Hematopoietic multipotent progenitor cell treated with erythropoietin and hydrocortisone succinate and interleukin-3 and kit ligand, for 15 days (in vitro differentiated cells): Measurements from ENCODE around the gene SYNC.

ENCODE experiments used
- DNase-seq: peaks from one replicate; pipeline ENCODE4 v3.0.0-alpha.2; 2015; ENCODE audit warnings: low spot score

Gene SYNC

DNA sequence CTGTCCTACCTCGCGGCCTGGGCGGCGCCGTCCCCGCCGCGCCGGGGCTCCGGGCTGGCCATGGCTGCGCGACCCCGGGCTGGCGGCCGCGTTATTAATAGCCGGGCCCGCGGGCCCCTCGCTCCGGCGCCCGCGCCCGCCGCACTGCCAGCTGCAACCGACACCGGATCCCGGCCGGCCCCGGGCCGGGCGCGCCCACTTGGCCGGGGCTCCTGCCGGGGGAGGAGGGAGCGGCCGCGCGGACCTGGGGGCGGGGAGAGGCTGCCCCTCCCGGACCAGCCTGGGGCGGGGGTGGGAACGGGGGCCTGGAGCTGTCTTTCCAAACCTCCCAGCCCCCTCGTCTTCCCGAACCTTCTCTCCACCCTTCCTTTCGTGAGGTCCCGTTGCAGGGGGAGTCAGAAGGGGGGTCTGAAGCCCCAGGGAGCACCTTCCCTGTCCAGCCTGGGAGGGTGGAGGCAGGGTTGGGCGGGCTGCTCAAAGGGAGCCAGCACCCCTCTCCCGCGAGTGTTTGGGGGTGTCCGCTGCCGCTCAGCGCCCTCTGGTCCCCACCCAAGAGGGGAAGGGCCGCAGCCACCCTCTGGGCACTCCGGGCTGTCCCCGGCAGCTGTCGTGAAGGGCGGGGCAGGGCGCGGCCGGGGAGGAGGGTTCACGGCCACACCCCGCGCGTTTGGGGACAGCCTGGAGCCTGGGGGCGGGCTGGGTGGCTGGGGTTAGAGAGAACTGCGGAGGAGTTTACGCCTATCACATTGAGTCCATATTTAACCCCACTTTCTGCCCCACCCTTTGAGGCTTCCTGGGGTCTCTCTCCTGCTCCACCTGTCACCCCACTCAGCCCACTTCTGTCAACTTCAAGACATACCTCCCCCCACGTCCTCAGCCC is at the start of gene SYNC:
Gene SYNC (minus strand): TSS at position 172 of the 880 bp plus-strand sequence. CDS start 110 bp downstream, at position 62.
- DNase-seq, result peak; percentile 65

DNA sequence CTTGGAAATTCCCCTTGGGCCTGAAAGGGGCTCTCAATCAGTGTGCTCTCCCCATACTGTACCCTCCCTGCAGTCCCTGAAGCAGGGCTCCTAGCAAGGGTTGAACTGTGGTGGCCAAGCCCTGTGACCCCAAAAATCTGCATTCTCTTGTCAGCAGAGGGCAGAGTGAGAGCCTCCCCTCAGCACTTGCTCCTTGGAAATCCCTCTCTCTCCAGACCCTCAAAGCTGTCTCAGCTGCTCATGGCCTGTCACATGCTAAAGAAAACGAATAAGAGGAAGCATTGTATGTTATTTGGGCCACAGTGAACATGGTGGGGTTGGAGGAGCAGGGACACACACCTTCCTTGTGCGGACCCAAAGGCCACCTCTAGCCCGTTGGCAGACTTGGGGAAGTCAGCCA is 47.2 kb upstream of the SYNC start:
- DNase-seq, result no peak

DNA sequence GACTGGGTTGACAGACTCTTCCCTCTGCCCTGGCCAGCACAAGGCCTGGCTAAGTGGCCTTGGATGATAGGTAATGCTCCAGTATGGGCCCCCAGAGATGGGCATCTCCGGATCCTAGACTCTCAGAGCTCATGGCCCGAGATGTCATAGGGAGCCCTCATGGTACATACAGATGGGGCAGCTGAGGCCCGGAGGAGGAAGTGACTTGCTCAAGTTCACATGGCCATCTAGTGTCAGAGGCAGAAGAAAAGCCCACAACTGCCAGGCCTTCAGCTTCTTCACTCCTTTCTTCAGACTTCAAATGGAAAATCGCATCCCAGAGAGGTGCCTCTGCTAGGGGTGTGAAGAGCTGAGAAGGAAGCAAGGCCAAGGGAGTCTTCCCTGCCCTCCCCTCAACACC is 46.8 kb upstream of the SYNC start:
- no peak for DNase-seq

DNA sequence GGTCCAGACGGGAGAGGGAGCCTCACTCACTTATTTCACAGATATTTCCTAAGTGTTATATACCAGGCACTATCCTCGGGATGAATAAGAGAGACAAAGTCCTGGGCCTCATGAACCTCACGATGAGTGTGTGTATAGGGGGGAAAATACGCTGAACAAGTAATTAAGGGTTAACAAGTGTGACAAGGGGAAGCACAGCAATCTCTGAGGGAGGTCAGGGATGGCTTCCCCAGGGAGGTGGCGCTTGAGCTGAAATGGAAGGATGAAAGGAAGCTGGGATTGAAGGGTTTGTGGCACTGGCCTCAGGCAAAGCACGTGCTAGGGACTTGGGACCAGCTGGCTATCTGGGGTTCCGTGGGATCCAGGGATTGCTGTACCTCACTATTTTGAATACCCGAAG is 46.4 kb upstream of the SYNC start:
- DNase-seq, result no peak

DNA sequence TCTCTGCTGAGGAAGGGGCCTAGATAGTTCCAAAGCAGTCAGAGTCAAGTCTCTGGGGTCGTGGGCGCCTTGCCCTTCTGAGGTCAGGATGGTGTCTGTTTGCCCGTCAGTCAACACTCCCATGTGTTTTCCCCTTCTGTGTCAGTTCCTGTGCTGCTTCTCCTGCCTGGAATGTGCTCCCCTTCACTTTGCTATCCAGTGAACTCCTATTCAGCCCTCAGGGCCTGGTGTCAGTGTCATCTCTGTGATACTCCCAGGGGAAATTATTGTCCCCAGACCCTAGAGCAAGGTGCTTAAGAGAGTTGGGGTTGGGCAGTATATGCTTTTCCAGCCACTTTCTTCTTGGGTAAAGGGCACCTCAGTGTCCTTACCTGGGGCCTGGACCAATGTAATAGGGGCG is 45.8 kb upstream of the SYNC start:
- peak; percentile 1 for DNase-seq

DNA sequence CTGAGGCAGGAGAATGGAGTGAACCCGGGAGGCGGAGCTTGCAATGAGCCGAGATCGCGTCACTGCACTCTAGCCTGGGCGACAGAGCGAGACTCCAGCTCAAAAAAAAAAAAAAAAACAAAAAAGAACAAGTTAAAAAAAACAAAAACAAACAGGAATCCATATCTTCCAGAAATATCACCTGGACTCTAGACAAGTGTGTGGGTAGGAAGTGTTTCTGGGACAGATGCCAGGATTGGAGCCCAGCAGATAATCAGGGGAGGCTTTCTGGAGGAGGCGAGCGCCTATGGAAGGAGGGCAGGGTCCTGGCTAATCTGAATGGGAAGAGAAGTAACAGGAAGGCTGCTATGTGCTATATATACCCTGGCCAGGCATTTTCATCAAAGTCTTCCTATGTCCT is 43.6 kb upstream of the SYNC start:
- DNase-seq, result no peak

DNA sequence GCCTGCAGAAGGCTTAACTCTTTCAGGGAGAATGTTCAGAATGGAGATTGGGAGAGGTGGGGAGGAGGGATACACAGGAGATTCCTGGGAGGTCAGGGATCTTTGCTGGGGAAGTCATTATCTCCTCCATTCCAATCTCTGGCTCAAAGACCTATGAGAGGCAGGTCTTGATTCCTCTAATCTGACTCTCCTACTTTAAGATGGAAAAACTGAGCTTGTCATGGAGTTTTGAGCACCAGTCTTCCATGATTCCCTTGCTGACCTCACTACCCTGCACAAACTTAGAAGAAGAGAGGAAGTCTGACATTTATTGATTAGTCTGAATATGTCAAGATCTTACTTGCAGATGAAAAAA is 41.5 kb upstream of the SYNC start:
- no peak for DNase-seq

DNA sequence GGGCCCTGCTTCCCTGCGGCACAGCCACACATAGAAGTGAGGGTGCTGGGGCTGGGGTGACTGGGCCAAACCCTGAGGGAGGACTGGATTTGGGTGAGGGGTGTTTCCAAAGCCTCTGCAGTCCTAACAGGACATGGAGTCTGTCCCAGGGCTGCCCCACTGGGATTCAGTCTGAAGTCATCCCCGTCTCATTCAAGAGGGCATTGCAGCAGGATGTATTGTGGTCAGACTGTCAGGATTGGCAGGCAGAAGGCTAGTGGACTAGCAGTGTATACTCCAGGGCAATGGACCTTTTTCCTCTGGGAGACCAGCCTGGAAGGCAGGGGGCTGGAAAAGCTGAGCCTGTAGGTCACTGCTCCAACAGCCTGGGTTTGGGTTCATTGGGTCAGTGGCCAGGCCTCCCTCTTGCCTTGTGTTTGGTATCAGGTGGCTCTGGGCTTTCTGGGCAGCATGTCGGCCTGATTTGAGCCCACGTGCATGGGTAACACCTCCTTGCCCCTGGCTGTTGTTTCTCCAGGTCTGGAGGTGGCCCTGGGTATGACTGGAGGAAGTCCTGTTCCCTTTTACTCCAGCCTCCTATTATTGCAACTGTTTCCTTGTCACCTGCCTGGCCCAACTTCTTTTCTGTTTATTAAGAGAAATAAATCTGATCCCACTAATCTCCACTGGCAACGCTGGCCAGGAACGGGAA is 41.0 kb upstream of the SYNC start:
- DNase-seq, result no peak

DNA sequence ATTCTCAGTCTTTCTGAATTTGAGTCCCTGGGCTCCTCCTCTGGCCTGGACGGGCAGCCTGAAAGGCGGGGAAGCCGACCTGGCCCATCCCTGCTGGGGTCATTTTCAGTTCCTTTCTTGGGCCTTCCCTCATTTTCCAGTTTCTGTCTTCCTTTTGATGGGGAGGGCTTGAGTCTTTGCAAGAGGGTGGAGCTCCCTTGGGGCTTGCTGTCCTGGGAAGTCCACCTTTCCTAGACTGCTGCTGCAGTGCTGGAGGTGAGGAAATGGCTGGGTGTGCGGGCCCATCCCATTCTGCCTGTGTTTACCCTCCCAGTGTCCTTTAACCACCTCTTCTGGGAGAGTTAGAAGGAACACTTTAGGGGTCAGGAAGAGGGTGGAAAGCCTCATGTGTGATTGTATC is 40.4 kb upstream of the SYNC start:
- DNase-seq, result no peak

DNA sequence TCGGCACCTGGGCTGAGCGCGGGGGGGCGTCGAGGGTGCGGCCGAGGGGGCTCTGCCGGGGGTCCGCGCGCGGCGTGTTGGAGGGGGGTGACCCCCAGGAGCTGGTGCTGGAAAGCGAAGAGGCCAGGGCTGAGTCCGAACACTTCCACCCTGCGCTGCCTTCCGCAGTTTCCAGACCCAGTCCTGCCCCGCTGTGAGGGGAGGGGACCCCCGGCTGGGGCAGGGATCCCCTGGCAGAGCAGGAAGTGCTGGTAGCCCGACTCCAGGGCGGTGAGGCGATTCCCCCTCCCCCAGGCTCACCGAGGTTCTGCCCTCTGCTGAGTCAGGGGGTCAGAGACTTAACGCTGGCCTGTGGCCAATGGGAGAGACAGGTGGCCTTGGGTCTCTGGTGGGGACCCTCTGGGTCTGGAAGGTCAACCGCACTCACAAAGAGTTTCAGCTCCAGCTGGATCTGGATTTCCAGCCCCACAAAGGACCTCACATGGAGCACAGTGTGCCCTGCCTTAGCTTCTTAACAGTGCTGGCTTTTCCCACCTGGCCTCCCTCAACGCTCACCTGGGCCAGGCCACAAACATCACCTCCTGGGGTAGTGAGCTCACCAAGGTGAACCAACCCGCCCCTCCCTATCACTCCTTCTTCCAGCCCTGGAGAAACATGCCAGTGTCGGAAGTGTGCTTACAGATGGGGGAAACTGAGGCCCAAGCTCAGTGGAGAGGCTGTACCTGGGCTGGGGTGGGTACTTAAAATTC is 39.8 kb upstream of the SYNC start:
- DNase-seq, result no peak

DNA sequence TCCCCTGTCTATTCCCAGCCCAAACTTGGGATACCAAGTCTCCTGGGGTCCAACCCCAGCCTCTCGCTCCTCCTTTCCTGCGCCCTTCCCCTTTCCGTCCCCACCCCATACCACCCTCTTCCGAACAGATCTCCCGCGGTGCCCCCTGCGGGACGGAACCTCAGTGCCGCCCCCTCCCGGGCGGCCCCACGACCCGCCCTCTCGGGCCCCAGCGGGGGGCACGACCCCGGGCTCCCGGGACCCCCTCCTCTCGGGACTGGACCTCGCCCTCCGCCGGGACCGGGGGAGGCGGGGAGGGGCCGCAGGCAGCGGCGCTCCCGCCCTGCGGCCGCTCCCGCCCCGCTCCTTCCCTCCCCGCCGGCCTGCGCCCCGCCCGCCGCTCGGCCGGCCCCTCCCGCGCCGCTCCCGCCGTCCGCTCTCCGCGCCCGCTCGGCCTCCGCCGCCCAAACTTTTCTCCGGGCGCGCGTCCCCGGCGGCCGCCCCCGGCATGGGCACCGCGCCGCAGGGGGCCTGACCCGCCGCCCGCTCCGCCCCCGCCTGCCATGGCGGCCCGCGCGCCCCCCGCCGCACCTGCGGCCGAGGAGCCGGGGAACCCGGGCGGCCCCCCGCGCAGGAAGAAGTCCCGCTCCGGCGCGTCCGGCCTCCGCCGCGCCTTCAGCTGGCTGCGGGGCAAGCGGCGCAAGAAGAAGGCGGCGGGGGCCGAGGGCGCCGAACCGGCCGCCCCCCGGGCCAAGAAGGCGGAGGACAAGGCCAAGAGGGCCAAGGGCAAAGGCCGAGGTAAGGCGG is 39.0 kb upstream of the SYNC start:
- DNase-seq, result no peak

DNA sequence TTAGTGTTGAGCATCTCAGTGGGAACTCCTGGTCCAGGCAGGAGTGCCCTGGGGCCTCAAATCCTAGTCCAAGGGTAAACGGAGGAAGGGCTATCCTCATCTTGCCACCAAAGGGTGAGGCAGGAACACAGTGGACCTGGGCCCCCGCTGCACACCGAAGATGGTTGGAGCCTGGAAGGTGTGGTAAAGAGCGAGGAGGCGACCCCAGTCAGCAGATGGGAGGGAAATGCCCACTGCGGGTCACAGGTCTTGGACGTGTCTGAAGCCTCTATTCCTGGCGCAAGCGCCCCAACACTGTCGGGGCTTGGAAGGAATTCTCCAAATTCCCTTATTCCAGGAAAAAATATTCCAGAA is 38.5 kb upstream of the SYNC start:
- DNase-seq, result no peak

DNA sequence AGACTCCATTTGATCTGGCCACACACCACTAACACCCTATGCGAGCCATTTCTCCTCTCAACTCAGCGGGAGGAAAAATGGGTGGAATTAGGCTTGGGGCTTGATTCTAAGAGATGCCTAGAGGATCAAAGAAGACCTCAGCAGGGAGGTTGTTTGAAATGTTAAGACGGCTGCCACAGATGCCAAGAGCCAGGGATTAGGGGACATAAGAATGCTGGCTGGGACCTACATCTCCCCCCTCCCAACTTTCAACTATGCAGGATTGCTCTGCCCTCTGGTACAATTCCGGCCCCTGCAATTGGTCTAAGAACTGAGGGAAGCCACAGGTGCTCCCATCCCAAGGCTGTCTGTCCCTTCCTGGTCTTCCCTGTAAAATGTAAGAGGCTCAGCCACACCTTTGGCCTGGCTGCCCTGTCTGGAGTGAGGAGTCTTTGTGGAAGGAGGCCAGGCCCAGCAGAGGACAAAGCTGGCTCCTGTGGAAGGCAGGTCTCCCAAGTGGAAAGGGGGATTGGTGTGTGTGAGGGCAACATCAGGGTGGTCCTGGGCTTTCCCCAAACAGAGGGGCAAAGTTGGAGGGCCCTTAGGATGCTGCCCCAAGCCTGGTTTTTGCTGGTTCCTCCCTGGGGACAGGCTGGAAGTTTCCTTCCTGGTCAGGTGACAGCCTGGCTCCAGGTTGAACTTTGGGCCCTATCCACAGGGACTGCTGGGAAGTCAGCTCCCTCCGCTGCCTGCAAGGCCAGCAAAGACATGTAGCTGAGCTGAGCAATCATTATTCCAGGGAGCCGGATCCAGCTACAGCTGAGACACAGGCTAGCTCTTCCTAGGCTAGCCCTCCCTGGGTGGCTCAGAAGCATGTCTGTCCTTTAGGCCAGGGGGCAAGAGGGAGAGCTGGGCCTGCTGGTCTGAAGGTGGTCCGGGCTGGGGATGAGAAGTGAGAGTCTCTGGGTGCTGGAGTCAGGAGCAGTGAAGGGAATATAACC is 34.5 kb upstream of the SYNC start:
- DNase-seq, result no peak

DNA sequence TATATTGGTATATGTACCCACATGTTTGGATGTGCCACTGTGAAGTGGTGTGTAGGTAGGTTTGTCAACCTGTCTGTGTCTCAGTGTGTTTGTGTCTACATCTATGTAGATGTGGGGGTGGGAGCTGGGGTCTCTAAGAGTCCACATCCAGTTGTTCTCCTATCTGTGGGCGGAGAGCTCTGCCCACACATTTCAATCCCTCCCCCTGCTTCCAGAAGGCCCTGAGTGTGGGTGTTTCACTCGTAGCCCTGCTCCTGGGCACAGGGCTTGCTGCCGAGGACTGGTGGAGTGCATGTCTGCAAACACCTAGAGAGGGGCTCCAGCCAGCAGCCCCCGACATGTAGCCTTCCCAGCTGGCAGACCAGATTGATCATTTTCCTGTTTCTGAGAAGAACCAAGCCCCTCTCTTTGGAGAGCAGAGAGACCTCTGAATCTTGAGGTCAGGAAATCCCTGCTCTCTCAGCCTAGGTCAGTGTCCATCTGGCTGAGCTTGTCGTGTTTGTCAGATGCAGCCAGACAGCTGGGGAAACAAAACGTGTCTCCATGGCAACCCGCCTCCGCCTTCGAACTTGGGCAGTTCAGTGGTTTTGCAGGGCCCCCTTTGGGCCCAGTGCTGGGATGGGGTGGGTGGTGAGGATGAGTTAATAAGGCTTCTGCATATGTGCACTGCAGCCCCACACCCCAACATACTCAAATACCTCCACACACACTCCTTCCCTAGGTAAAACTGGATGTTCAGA is 31.2 kb upstream of the SYNC start:
- DNase-seq, result peak; percentile 1

DNA sequence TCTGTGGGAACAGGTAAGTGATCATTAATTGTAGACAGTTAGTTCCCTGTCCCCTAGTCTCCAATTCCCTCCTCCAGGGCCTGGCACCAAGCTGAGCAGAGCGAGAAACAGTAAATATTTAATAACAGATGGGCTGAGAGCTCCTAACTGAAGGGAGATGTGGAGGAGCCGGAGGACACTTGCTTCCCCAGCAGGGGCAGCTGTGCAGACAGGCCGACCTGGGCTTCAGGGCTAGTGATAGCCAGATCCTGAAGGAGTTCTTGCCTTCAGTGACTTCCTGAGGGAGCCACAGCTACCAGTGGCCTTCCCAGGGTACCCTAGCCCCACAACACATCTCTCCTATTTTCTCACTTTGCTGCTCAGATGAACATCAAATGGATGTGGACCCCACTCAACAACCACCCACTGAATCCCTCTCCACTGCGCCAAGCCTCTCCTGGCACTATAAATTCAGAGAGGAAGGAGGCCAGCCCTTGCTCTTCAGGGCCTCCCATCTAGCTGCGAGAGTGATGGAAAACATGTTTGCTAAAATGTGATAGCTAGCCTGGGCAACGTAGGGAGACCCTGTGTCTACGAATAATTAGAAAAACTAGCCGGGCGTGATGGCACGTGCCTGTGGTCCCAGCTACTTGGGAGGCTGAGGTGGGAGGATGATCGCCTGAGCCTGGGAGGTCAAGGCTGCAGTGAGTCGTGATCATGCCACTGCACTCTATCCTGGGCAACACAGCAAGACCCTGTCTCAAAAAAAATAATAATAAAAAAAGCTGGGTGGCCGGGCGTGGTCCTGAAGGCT is 26.9 kb upstream of the SYNC start:
- DNase-seq, result peak; percentile 2

DNA sequence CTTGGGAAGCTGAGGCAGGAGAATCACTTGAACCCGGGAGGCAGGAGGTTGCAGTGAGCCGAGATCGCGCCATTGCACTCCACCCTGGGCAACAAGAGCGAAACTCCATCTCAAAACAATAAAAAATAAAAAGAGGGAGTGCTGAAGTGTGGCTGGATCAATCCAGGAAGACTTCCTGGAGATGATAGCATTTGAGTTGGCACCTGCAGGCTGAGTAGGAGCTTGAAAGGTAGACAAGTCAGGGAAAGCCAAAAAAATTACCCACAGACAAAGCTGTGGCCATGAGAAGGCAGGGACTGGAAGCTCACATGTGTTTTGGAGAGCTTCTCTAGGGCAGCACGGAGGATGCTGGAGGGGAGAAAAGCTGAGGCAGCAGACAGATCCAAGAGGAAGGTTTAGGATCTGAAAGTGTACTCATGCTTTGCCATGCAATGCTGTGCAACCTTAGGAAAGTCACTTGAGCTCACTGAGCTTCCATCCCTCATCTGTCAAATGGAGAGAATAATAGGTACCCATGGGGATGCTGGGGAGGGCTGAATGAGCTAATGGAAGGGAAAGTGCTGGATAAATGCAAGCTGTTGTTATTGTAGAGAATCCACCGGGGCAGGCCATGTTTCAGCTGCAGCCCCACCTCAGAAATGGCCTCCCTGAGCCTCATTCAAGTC is 26.0 kb upstream of the SYNC start:
- peak; percentile 2 for DNase-seq

DNA sequence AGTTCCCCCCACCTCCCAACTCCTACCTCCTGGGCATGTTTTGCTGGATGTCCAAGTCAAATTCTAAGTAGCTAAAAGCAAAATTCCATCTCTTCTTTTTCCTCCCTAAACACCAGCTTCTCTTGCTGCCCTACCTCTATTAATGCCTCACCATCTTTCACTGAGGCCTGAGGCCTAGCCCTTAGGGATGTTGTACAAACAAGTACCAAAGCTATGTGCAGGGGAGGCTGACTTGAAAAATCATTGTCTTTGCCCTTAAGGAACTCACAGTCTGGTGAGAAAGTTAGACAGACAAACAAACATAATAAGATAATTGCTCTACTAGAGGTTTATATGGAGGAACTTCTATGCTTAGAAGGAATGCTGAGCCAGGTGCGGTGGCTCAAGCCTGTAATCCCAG is 25.3 kb upstream of the SYNC start:
- DNase-seq, result no peak

DNA sequence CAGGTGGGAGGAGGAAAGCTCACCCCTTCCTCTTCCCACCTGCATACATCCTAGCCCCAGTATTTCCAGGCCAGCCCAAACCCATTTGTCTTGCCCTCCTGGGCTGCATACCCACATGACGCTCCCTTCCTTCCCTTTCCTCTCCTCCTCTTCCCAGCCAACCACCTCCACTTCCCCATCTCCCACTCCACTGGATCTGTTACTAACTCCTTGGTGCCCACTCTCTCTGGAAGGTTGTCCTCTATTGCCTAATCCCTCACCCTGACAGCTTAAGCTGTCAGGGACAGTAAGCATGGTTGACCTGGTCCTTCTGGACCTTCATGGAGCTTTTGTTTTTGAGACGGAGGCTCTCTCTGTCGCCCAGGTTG is 23.0 kb upstream of the SYNC start:
- DNase-seq, result peak; percentile 8
